Kidney epithelial cell (primary cell): ENCODE data around the gene REG4. TPM values are rescaled to one million over a fixed set of nuclear protein-coding genes. Genes with fewer than 3 reads are reported as not detected.

Experiments used
- DNase-seq: peaks from one replicate; pipeline ENCODE4 v3.0.0-alpha.2; 2010; ENCODE audit warnings: low read depth
- H3K27me3 ChIP-seq: 2 replicates; pipeline ENCODE4 v1.6.0; 2011; ENCODE audit warnings: low read length; ENCODE audit not compliant: control insufficient read depth, insufficient read depth
- H3K36me3 ChIP-seq: 2 replicates; pipeline ENCODE4 v1.5.1; 2011; ENCODE audit warnings: low read length; ENCODE audit not compliant: control insufficient read depth, insufficient read depth
- H3K4me3 ChIP-seq: 2 replicates; pipeline ENCODE4 v1.5.1; 2011; ENCODE audit warnings: low read depth, mild to moderate bottlenecking, control low read depth, low read length
- CTCF ChIP-seq: IDR thresholded peaks from 2 replicates; pipeline ENCODE4 v1.5.1; 2011; ENCODE audit warnings: mild to moderate bottlenecking, moderate library complexity, low read length, control low read depth, inconsistent platforms; ENCODE audit not compliant: insufficient read depth, poor library complexity, severe bottlenecking
- total RNA-seq: library from RNA; depleted of rRNA; stranded (reverse); fragments of >200 nt; gene quantifications from 2 replicates; pipeline ENCODE4 v1.2.3, GENCODE V29; 2015

Gene REG4
- total RNA-seq, 1 donor from 2014 or later, result not detected

GRCh38 chr1:119805746-119806145 lies 5.5 kb downstream of the REG4 start:
- Histone ChIP-seq H3K4me3 (no peak overlapping the region), H3K36me3 (no peaks in the 10 kb centered on the region), H3K27me3 (peaks cover 3% of the 10 kb centered on the region)
- TF ChIP-seq CTCF, result no peak
- DNase-seq, result no peak

- DNase-seq, result no peak
Observed at GRCh38 chr1:119805247-119805646, 6.0 kb downstream of the REG4 start.

GRCh38 chr1:119799599-119800177 lies 11.6 kb downstream of the REG4 start:
- no peaks in the 10 kb centered on the region for H3K36me3 ChIP-seq
- no peaks in the 10 kb centered on the region for H3K27me3 ChIP-seq
- no peak for TF ChIP-seq CTCF
- no peak for DNase-seq
- H3K4me3 ChIP-seq, result no peak overlapping the region

More at GRCh38 chr1:119805247-119805646, 6.0 kb downstream of the REG4 start:
- H3K27me3 ChIP-seq, result peaks cover 3% of the 10 kb centered on the region
- TF ChIP-seq CTCF, result no peak
- no peak overlapping the region for H3K4me3 ChIP-seq
- no peaks in the 10 kb centered on the region for H3K36me3 ChIP-seq

GRCh38 chr1:119799003-119799402 lies 12.3 kb downstream of the REG4 start:
- TF ChIP-seq CTCF, result no peak
- Histone ChIP-seq H3K36me3 (no peaks in the 10 kb centered on the region), H3K27me3 (no peaks in the 10 kb centered on the region), H3K4me3 (no peak overlapping the region)
- DNase-seq, result no peak

- Histone ChIP-seq H3K36me3 (no peaks in the 10 kb centered on the region), H3K27me3 (no peaks in the 10 kb centered on the region), H3K4me3 (no peak overlapping the region)
- TF ChIP-seq CTCF, result no peak
- DNase-seq, result no peak
Observed at GRCh38 chr1:119797606-119798005, 13.7 kb downstream of the REG4 start.

- Histone ChIP-seq H3K36me3 (no peaks in the 10 kb centered on the region), H3K27me3 (no peaks in the 10 kb centered on the region), H3K4me3 (no peak overlapping the region)
- no peak for TF ChIP-seq CTCF
- DNase-seq, result no peak
Observed at GRCh38 chr1:119797162-119797561, 14.1 kb downstream of the REG4 start.
